ENCODE results near the gene ZDHHC14.

The ZDHHC14 gene

DNA sequence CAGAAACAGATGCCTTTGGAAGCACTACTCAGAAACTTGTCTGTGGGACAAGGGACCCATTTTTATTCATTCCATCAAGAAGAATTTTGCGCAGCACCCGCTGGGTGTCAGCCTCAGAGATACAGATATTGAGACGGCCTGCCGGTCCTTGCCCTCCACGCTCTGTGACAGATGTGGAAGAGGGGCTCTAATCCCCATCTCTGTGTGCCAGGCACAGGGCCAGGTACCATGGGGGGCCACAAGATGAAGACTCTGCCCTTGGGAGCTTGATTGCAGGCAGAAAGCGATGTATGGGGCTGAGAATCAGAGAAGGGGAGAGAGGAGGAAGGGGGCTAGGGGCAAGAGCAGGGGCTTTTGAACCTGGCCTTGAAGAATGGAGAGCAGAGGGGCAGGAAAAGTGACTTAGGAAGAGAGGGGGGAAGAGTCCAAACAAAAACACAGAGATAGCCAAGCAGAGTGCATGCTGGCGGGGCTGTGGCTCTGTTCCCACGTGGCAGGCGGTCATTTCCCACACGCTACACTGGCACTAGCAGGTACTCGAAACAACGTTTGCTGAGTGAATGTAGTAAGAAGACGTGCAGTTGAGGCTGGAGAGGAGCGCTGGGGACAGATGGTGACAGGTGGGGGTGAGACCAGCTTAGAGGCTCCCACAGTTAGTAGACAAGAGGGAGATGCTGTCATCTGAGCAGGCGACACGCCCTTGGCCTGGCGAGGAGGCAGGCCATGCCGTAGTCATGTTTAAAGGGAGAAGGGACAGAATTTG is 271.8 kb downstream of the ZDHHC14 start:
- no peak for DNase-seq

DNA sequence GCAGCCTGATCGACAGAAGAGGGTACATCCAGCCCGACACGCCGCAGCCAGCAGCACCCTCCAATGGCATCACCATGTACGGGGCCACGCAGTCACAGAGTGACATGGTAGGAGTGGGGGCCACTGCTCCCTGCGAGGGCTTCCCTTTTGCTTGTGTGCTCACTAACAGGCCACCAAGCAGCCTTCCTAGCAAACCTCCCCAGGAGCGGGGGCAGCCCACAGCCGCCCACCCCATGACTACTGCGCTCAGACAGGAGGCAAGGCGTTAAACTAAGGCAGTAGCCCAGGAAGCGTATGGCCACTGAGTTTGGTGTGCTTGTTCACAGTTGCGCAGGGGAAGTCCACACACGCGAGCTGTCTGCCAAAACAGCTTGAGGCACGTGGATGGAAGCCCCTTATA is 272.5 kb downstream of the ZDHHC14 start:
- DNase-seq = no peak

DNA sequence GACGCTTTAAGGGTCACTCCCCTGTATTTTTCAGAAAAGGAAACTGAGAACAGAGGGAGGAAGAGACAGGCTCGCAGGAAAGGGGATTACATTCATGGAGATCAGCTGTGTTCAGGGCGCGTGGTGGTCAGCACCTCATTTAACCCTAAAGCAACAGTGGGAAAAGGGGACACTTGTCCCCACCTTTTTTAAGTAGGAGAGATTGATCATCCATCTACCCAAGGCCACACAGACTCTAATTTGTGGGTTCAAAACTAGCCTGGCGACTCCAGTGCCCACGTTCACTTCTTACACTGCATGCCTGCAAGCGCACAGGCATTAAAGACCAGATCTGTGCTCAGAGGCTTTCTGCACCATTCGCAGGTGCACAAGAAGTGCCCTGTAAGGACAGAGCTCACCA is 274.1 kb downstream of the ZDHHC14 start:
- no peak for DNase-seq

DNA sequence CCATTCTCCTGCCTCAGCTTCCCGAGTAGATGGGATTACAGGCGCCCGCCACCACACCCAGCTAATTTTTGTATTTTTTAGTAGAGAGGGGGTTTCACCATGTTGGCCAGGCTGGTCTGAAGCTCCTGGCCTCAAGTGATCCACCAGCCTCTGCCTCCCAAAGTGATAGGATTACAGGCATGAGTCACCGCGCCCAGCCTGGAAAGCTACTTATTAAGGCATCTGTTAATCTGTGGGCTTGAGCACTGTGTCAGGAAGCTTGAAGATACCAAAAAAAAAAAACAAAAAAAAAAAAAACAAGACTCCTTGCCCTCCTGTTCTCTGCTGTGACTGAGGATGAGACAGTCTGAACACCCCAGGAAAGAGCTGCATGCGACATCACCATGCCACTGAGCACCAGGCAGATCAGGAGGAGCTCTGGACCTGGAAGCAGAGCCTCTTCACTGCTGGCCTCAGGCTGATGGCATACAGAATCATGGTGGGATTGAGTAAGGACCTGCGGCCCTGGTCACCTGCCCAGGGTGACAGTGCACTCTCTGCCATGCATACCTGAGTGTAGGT is 275.5 kb downstream of the ZDHHC14 start:
- no peak for DNase-seq

DNA sequence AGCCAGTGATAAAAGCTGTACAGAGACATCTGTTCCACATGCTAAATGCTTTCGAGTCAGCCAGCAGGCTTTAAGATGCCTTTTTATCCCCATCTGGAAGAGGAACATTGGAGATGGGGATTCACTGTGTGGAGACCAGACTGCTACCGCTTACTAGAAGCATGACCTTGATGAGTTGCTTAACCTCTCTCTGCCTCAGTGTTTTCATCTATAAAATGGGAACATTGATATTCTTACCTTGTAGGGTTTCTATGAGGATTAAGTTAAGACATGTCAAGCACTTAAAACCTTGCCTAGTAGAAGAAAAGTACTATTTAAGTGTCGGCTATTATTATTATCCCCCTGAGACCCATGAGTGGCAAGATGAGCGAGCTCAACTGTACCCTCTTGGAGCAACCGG is 276.8 kb downstream of the ZDHHC14 start:
- no peak for DNase-seq

DNA sequence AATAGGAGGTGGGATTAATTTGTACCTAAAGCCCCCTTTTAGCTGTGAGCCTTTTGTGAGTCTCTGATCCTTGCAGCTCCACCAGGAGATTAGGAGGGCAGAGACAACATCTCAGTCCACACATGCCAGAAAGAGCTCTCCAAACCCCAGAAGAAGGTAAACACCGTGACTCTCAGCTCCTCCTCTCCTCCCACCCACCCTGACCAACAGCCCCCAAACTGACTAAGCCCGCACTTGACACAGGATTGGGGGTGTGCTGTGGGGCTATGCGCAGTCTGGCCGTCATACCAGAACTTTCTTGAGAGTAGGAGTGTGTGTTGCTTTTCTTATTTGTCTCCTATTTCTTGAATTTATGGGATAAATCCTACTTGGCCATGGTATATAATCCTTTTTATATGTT is 277.3 kb downstream of the ZDHHC14 start:
- no peak for DNase-seq

DNA sequence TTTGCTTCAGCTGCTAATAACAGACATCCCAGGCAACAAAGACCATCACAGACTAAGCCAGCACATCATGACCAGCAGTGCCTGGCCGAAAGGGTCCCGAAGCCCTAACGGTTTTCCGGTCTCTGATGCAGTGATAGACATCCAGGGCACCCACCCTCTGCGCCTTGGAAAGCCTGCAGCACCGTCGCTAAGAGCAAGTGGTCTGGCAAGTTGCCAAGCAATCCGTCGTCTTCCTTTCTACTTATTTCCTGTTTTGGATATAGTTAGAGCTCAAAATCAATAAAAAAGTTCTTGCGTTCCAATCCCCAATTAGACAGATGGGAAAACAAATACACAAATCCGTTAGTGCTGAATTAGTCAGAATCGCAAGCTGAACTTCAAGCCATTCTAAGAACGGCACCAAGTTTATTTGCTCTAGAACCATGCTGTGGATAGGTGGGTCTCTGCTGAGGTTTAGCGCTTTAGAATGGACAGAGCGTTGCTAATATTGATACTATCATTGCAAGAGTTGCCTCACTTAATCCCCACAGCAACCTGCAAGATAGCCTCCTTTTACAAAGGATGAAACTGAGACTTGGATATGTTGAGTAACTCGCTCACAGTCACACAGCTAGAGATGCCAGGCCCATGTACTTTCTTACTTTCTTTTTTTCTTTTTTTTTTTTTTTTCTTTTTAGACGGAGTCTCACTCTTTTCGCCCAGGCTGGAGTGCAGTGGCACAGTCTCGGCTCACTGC is 278.7 kb downstream of the ZDHHC14 start:
- no peak for DNase-seq

DNA sequence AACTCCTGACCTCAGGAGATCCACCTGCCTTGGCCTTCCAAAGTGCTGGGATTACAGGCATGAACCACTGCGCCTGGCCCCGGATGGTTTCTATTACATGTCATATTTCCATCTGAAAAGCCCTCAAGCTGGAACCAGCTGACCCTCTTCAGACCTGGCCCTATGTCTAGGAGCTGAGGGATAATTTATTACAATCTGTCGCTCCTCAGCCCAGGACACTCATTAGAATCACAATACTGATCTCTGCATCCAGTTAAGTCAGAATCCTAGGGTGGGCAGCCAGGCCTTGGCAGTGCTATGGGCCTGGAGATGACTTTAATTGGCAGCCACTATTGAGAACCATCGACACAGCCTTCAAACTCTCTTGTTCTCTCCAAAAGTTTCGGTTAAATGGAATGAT is 279.4 kb downstream of the ZDHHC14 start:
- DNase-seq = no peak

DNA sequence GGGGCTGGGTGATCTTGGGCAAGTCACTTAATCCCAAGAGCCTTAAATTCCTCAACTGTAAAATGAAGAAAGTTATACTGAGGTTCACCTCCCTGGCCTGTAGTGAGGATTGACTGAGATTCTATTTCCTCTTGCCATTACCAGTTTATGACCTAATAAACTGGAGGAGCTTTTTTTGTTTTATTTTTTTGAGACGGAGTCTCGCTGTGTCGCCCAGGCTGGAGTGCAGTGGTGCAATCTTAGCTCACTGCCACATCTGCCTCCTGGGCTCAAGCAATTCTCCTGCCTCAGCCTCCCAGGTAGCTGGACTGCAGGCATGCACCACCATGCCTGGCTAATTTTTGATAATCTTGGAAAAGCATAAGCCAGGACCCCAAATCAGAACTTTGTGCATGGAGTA is 280.7 kb downstream of the ZDHHC14 start:
- DNase-seq = no peak

DNA sequence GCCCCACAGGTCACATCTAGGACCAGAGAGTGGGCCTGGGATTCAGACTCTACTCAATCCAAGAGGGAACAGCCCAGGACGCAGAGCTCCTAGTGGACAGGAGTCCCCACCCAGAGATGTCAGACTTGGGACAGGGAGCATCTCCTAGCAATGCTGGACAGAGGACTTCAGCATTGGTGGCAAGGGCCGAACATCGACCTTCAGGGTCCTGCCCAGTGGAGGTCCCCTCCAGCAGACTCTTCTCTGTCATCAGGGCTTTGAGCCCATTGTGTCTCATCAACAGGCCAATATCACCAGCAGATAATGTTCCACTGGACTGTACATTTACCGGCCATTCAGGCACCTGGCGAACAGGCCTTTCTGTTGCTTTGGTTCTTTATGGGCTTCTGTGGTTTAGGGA is 282.3 kb downstream of the ZDHHC14 start:
- DNase-seq = no peak

DNA sequence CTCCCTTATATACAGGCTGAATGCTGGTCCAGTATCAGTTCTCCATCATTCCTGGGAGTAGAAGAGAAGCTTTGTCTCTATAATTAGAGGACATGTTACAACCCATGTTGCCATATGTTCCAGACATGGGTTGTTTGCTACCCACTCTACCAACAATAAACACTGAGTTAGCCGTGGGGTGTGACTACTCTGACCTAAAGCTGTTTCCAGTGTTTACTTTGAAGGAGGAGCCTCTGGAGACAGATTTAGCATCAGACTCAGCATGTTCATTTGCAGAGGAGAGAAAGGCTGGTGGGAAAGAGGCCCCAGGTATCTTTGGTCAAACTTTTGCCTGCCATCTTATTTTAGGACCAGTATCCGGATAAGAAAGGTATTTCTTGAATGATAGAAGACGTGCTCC is 284.2 kb downstream of the ZDHHC14 start:
- no peak for DNase-seq

DNA sequence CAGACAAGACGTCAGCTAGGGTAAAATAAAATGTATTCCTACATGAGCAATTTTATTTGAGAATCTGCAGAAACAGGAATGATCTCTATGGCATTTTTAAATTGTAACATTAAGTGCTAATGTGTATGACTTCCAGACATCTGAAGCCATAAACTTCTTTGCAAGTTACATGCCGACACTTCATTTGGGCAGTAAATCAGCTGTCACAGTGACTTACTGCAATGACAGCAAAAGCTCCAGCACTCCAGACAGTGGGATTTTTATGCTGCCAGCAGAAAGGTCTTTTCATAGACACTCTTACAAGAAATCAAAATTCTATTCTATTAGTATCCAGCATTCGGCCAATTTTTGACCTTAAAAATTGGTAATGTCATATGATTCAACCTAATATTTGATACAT is 285.7 kb downstream of the ZDHHC14 start:
- DNase-seq = no peak

DNA sequence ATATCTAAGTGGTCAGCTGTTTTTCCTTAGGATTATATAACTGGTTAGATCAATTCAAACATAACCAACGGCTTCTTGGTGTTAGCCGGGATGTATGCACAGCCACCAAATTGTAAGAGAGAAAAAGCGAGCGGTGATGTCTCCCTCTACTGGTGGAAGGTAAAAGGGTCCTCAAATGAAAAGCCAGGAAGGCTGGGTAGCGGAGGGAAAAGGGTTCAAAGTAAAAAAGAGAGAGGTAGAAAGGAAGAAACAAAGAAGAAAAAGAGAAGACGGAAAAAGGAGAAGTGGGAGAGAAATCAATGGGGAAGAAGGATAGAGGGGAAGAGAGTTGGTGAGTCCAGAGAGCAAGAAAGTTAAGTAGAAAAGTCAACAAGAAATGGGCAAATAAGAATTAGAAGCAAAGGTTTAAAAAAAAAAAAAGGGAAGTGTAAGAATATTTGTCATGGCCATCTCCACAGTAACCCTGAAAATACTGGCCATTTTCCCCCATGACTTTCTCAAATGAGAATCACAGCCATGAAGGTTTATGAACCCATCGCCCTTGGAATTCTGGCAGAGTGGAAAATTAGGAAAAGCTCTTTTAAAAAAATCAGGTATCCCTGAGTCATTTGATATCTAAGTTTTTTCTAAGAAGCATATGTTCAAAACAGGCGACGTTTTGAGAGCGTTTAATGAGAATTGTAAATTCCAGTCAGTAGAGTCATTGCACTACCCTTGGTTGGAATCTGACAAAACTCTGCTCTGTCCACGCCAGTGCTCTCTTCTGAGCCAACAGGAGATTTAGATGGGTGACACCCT is 286.4 kb downstream of the ZDHHC14 start:
- DNase-seq = peak; percentile 37

DNA sequence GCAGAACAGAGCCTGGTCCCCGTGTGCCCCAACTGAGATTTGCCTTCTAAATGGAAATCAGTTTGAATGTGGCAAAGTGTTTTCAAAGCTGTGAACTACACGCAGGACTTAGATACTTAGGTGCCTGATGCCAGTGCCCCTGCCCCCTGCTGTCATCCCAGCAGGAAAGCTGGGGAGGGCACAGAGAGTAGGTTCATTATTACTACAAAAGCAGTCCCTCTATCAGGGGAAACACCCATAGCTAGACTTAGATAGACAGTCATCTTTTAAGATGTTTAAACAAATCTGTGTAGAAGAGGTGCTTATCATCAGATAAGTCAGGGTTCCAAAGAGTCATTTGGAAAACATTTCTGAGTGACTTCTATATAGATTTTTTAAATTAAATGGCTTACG is 287.0 kb downstream of the ZDHHC14 start:
- DNase-seq = no peak

DNA sequence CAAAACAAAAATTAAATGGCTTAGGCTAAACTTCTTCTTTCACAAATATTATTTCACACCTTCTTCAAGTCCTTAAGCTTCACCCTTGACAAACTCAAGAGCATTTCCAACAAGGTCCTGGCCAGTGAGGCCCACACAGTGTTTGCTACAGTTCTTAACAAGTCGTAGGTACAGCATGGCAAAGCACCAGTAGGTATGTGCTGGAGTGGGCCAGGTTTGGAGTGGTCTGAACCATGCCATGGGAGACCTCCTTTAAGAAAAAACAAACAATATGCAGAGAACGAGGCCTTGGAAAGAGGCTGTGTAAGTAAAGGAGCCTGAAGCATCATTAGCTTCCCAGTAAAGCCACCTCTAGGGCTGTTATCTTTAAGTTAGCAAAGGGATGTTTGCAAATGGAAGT is 287.7 kb downstream of the ZDHHC14 start:
- no peak for DNase-seq

DNA sequence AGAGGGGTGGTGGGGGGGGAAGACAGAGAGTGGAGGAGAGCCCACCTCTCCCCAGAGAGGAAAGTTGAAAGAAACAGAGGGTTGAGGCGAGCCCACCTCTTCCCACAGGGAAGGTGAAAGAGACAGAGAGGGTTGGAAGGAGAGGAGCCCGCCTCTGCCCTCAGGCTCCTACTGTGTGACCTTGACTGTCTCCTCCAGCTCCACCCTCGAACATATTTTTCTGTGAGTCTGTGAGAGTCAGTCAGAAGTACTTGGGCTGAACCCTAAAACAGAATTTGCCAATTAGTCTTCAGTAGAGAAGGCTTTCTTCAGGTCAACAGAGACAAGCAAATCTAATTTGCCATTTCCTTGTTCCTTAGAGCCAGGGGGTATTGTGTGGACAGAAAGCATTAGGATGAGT is 288.3 kb downstream of the ZDHHC14 start:
- DNase-seq = no peak

DNA sequence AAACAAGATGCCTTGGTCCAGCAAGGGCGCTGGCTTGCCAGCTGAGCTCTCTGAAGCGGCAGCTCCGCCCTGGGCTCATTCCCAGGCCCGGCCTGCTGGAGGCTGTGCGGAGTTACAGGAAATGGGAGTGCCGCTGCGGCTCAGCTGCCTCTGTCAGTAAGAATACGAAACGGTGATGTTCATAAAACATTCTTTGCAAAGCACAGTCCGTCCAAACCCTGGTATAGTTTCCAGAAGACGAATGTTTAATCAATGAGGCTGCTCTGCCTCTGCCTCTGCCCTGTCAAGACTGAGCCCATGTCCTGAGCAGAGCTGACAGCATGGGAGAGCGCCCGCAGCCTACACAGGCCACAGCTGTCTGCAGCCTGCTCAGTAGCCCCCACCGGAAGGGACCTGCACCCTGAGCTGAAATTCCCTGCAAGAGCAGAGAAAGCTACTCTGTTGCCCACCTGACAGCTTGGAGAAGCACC is 288.8 kb downstream of the ZDHHC14 start:
- no peak for DNase-seq

DNA sequence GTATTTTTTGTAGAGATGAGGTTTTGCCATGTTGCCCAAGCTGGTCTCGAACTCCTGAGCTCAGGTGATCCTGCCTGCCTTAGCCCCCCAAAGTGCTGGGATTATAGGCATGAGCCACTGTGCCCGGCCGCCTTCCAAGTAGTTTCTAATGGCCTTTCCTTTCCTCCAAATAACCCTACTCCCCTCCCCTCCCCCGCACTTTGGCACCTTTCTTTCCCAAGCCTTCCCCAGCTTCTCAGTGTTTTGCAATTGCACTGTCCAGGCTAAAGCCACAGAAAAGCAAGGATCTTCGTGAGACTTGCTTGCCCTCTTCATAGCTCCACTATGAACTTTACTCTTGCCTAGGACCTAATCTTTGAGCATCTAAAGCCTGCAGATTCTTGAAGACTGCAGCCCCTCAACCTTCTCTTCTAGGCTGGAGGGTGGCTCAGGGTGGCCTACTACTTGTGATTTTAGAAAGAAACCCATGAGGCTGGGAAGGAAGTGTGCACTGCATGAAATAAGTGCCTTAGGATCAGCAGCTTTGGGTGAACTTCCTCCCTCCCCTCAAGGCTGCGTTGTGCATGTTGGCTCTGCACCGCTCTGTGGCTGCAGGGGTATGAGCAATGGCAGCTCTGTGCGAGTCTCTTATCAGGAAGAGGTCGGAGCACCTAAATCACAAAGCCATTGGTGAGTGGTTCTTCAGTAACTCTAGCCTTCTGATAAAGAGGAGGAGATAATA is 289.6 kb downstream of the ZDHHC14 start:
- no peak for DNase-seq

DNA sequence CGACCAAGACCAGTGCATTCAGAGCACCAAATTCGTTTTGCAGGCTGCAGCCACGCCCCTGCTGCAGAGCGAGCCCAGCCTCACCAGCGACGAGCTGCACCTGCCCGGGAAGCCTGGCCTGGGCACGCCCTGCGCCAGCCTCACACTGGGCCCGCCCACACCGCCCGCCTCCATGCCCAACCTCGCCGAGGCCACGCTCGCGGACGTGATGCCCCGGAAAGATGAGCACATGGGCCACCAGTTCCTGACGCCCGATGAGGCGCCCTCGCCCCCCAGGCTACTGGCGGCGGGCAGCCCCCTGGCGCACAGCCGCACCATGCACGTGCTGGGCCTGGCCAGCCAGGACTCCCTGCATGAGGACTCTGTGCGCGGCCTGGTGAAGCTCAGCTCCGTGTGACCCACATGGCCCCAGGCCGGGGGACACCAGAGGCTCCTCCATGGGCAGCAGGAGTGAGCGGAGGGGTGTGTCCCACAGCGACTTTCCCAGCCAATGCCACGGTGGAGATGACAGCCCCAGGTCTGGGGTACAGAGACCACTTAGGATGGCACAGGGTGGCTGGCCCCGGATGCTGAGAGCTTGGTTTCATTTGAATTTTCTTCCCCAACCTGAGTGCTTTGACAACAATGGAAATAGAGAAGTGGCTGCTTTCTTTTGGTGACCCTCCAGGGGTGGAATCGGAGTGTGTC is 291.9 kb downstream of the ZDHHC14 start:
- no peak for DNase-seq

DNA sequence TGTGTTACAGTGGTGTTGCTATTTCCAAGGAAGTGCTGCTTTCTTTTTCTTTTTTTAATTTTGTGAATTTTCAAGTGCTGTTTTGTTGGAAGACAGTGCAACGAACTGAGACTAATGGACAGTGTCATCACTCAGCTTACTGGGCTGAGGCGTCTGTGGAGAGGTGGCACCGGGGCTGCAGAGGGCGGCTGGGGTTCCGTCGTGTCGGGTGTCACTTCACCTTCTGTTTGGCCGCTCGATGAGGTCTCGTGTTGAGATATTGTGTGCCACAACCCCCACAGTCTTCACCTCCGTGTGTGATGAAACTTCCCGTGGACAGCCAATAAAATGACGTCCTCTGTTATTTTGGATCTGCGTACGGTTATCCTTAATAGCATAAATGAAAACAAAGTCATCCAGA is 292.6 kb downstream of the ZDHHC14 start:
- no peak for DNase-seq

DNA sequence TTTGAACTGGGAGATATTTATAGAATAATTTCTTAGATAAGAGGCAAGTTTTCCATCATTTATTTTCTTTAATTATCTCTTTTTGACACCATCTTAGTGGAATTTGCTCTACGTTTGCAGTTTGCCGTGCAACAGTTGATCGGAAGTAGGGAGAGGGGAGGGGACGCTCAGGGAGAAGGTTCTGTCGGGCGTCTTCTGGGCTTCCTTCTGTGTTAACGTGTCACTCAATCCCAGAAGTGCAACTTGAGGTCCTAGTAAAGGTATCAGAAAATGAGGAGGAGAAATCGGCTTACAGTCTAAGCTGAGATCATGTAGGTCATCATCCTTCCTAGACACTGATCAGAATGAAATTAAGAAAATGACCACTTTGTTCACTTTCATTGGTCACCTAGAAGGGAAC is 293.1 kb downstream of the ZDHHC14 start:
- DNase-seq = no peak

DNA sequence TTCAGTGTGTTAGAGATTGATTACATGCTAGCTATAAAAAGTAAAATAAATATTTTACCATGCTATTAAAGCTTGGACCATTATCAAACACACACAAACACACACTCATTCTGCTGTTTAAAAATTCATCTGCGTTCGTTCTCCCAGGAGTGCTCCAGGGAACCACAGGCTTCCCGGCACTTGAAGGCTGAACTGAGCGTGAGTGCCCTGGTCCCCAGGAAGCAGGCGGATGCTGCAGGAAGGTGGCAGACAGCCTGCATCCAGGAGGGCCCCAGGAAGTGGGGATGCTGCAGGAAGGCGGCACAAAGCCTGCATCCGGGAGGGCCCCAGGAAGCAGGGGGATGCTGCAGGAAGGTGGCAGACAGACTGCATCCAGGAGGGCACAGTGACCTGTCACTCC is 294.8 kb downstream of the ZDHHC14 start:
- DNase-seq = no peak

Data from NCI-H2107 (cell line).